Hepatocyte (in vitro differentiated cells): ENCODE data around the gene SLC35F5.
"Not testable (repeated sequence)": the region's sequence is repeated elsewhere in the genome, so short reads cannot be mapped to it uniquely, and the experiment has no call there.

ENCODE experiments used
- CTCF ChIP-seq: fragments of 200-600 bp; sonication (generic); IDR thresholded peaks from 2 replicates; pipeline ENCODE4 v1.5.1; 2016; ENCODE audit warnings: antibody characterized with exemption, mild to moderate bottlenecking; ENCODE audit not compliant: poor library complexity
- EZH2 ChIP-seq: fragments of 200-600 bp; sonication (generic); IDR thresholded peaks from 2 replicates; pipeline ENCODE4 v1.6.1; 2016; ENCODE audit warnings: antibody characterized with exemption, mild to moderate bottlenecking, borderline replicate concordance

- TF ChIP-seq CTCF, EZH2: not testable (repeated sequence)
Measured at GRCh38 chr2:113774616-113775015, 18.2 kb upstream of the SLC35F5 start.
